DND-41 (cell line): ENCODE measurements around the gene SLC30A9.

Experiments
- ATAC-seq: fragments of 200-7000 bp; cut with Tn5 transposase; 3 replicates; pipeline ENCODE4 v1.9.1; 2021; ENCODE audit warnings: low read depth; ENCODE audit not compliant: insufficient read depth
- DNase-seq: peaks from one replicate; pipeline ENCODE4 v3.0.0-alpha.2; 2020
- H2AFZ ChIP-seq: 2 replicates; pipeline ENCODE4 v1.6.0; 2012; ENCODE audit warnings: low read depth, low read length
- H3K27ac ChIP-seq: 2 replicates; pipeline ENCODE4 v1.5.1; 2012; ENCODE audit warnings: low read length, inconsistent platforms
- H3K27me3 ChIP-seq: fragments of 200-600 bp; sonication (generic); 2 replicates; pipeline ENCODE4 v1.6.0; 2012; ENCODE audit warnings: low read length, mild to moderate bottlenecking, inconsistent platforms; ENCODE audit not compliant: insufficient read depth, poor library complexity
- H3K36me3 ChIP-seq: 2 replicates; pipeline ENCODE4 v1.5.1; 2012; ENCODE audit warnings: low read length, inconsistent platforms; ENCODE audit not compliant: insufficient read depth
- H3K4me1 ChIP-seq: 2 replicates; pipeline ENCODE4 v1.5.1; 2012; ENCODE audit warnings: mild to moderate bottlenecking, low read length; ENCODE audit not compliant: insufficient read depth
- H3K4me2 ChIP-seq: 2 replicates; pipeline ENCODE4 v1.6.0; 2012; ENCODE audit warnings: mild to moderate bottlenecking, moderate library complexity, low read length, inconsistent platforms; ENCODE audit not compliant: insufficient read depth
- H3K4me3 ChIP-seq, 2 experiments: fragments of 200-600 bp in 1 of 2; shearing (Covaris generic) in 1 of 2; 2 replicates each; pipeline ENCODE4 v1.5.1; 2012 to 2016; ENCODE audit warnings: inconsistent platforms in 2 of 2, low read length in 2 of 2, mild to moderate bottlenecking in 2 of 2, low read depth in 1 of 2, moderate library complexity in 1 of 2
- H3K79me2 ChIP-seq: 2 replicates; pipeline ENCODE4 v1.6.0; 2012; ENCODE audit warnings: low read length, inconsistent platforms; ENCODE audit not compliant: insufficient read depth
- H3K9ac ChIP-seq: 2 replicates; pipeline ENCODE4 v1.6.0; 2012; ENCODE audit warnings: low read depth, mild to moderate bottlenecking, inconsistent platforms, low read length, moderate library complexity
- H3K9me3 ChIP-seq: 2 replicates; pipeline ENCODE4 v1.5.1; 2012; ENCODE audit warnings: low read length, moderate library complexity, mild to moderate bottlenecking, inconsistent platforms; ENCODE audit not compliant: insufficient read depth, severe bottlenecking
- H4K20me1 ChIP-seq: 2 replicates; pipeline ENCODE4 v1.6.0; 2012; ENCODE audit warnings: low read length; ENCODE audit not compliant: insufficient read depth
- CTCF ChIP-seq: IDR thresholded peaks from 2 replicates; pipeline ENCODE4 v1.5.1; 2012; ENCODE audit warnings: borderline replicate concordance, low read length, moderate library complexity, mild to moderate bottlenecking; ENCODE audit not compliant: poor library complexity, severe bottlenecking; ENCODE audit errors: extremely low read depth
- EZH2 ChIP-seq: IDR thresholded peaks from 3 replicates; pipeline ENCODE4 v1.6.1; 2012; ENCODE audit warnings: borderline replicate concordance, low read depth, mild to moderate bottlenecking, moderate library complexity, low read length, inconsistent platforms; ENCODE audit not compliant: severe bottlenecking

SLC30A9 gene

GRCh38 chr4:42119886-42120285 is 129.6 kb downstream of the SLC30A9 start:
- Histone ChIP-seq H3K36me3 (no peaks in the 10 kb centered on the region), H3K27me3 (no peaks in the 10 kb centered on the region), H2AFZ (no peak overlapping the region), H3K4me2 (no peak overlapping the region), H3K9ac (no peak overlapping the region), H3K4me1 (no peaks in the 10 kb centered on the region), H4K20me1 (no peaks in the 10 kb centered on the region), H3K9me3 (no peaks in the 10 kb centered on the region), H3K27ac (no peak overlapping the region), H3K79me2 (no peaks in the 10 kb centered on the region), H3K4me3 (no peak overlapping the region)
- TF ChIP-seq CTCF (no peak), EZH2 (no peak)
- ATAC-seq (no peak), DNase-seq (no peak)

- ATAC-seq (no peak), DNase-seq (no peak)
- TF ChIP-seq CTCF (no peak), EZH2 (no peak)
- Histone ChIP-seq H3K27me3 (no peaks in the 10 kb centered on the region), H3K4me1 (no peaks in the 10 kb centered on the region), H3K36me3 (no peaks in the 10 kb centered on the region), H3K4me3 (no peak overlapping the region), H3K27ac (no peak overlapping the region), H3K9me3 (no peaks in the 10 kb centered on the region), H3K4me2 (no peak overlapping the region), H3K9ac (no peak overlapping the region), H4K20me1 (no peaks in the 10 kb centered on the region), H3K79me2 (no peaks in the 10 kb centered on the region), H2AFZ (no peak overlapping the region)
These were observed 131.9 kb downstream of the SLC30A9 start for GRCh38 chr4:42122237-42122636.

- no peak overlapping the region for H3K9ac ChIP-seq
- no peaks in the 10 kb centered on the region for H4K20me1 ChIP-seq
- H3K79me2 ChIP-seq, result no peaks in the 10 kb centered on the region
- no peak overlapping the region for H3K4me2 ChIP-seq
- ATAC-seq (no peak), DNase-seq (no peak)
- H3K27ac ChIP-seq, result no peak overlapping the region
- no peak overlapping the region for H2AFZ ChIP-seq
- TF ChIP-seq CTCF (no peak), EZH2 (no peak)
- no peak overlapping the region for H3K4me3 ChIP-seq
- no peaks in the 10 kb centered on the region for H3K27me3 ChIP-seq
- H3K4me1 ChIP-seq, result no peaks in the 10 kb centered on the region
- H3K9me3 ChIP-seq, result no peaks in the 10 kb centered on the region
- no peaks in the 10 kb centered on the region for H3K36me3 ChIP-seq
These were observed 132.8 kb downstream of the SLC30A9 start for GRCh38 chr4:42123071-42123644.

GRCh38 chr4:42132099-42132498 is 141.8 kb downstream of the SLC30A9 start:
- ATAC-seq (no peak), DNase-seq (no peak)
- TF ChIP-seq CTCF (no peak), EZH2 (no peak)
- Histone ChIP-seq H3K27ac (no peak overlapping the region), H3K4me1 (no peaks in the 10 kb centered on the region), H3K4me3 (no peak overlapping the region), H3K79me2 (no peaks in the 10 kb centered on the region), H2AFZ (no peak overlapping the region), H3K27me3 (no peaks in the 10 kb centered on the region), H4K20me1 (no peaks in the 10 kb centered on the region), H3K9me3 (no peaks in the 10 kb centered on the region), H3K36me3 (no peaks in the 10 kb centered on the region), H3K4me2 (no peak overlapping the region), H3K9ac (no peak overlapping the region)
